Fibroblast of skin of right biceps (primary cell): ENCODE results near the gene UTP4.
A peak's percentile ranks its signal among the peaks of the same experiment; 100 is the strongest.
"Not testable (repeated sequence)": the region's sequence is repeated elsewhere in the genome, so short reads cannot be mapped to it uniquely, and the experiment has no call there.

Experiments
- DNase-seq: peaks from one replicate; pipeline ENCODE4 v3.0.0-alpha.2; 2013

UTP4 gene

DNA sequence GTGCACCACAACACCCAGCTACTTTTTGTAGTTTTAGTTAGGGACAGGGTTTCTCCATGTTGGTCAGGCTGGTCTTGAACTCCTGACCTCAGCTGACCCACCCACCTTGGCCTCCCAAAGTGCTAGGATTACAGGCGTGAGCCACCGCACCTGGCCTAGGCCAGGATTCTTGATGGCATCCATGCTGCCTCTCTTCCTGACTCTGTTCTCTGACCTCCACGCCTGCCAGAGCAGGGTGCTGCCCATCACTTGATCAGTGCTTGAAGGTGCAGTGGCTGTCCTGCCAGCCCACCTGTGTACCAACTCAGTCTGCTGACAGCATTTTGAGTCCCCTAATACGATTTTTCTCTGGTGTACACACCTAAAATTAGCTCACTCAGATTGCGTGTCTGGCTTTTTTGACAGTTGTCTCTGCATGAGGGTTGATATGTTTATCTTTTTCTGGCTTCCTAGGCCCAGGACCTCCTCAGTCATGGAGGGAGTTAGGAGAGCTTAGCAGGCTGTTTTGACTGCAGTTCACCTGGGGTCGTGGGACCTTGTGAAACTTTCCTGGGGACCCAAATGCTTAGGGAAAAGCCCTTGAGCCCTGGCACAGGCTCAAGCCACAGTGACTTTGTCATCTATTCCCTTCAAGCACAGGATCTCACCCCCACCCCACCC lies 21.1 kb upstream of the UTP4 start:
- no peak for DNase-seq

- no peak for DNase-seq
Measured at GRCh38 chr16:69111876-69112230, 20.6 kb upstream of the UTP4 start.

DNA sequence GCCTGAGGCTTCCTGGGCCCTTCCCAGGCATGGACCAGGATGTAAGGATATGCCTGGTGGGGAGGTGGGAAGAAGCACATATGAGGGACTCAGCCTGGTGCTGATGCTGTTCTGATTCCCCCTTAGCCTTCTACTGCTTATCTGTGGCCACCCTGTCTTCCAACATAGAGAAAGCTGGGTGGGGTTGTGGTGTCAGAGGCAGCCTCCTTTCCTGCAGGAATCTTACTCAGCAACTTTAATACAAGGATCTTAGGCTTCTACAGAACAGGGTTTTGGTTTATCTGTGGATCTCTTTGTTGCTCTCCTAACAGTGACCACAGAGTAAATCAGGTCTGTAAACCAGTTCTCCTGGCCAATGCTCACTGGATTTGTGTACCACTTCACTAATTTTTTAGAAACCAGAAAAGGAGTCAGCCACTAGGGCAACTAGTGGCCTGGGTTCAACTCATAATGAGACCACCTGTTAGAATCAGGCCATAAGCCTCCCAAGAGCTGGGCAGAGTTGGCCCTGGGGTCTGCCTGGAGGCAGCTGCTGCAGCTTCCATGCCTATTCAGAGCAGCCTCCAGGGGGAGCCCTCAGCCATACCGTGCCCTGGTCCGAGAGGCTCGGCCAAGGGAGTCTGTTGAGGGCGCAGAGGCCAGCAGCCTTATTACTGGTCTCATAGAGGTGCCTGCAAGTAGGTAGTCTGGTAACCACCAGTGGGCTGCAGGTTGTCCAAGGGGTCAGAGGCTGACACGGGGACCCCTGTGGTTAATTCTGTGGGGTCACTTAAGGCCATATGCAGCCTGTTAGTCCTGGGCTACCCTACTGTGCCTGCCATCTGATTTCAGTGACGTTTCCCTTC lies 19.9 kb upstream of the UTP4 start:
- DNase-seq = peak; percentile 25

DNA sequence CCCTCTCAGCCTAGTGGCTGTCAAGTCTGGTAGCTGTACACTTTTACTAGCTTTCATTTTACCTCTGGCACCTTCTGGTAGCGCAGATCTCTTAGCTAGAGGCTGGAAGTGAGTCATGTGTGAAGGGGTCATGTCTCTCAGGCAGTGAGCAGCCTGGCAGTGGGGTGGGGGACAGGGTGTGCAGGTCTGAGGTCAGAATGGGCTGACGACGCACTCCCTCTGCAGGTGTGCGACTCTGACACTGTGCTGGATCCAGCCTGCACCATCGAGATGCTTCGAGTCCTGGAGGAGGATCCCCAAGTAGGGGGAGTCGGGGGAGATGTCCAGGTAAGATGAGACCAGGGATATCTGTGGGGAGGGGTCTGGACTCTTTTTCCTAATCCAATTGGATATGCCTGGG lies 19.2 kb upstream of the UTP4 start:
- no peak for DNase-seq

GRCh38 chr16:69114346-69114975 lies 18.0 kb upstream of the UTP4 start:
- no peak for DNase-seq

- DNase-seq = no peak
Measured at GRCh38 chr16:69114976-69115355, 17.5 kb upstream of the UTP4 start.

DNA sequence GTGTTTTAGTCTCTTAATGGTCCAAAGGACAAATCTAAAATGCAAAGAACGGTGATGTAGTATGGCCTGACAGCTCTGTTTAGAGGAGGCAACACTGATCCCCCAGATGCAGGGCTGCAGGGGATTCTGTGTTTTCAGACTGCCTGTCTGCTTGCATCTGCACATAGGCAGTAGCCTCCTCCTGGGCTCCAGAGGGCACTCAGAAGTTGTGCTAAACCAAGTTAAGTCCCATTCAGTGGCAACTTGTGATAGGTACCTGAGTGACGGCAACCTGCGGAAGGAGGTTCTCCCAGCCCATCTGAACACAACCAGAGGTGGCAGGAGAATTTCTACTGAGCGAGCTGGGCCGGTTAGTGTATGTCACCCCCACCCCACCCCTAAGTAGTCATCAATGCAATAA lies 17.1 kb upstream of the UTP4 start:
- DNase-seq = no peak

- no peak for DNase-seq
Measured at GRCh38 chr16:69115837-69116236, 16.6 kb upstream of the UTP4 start.

DNA sequence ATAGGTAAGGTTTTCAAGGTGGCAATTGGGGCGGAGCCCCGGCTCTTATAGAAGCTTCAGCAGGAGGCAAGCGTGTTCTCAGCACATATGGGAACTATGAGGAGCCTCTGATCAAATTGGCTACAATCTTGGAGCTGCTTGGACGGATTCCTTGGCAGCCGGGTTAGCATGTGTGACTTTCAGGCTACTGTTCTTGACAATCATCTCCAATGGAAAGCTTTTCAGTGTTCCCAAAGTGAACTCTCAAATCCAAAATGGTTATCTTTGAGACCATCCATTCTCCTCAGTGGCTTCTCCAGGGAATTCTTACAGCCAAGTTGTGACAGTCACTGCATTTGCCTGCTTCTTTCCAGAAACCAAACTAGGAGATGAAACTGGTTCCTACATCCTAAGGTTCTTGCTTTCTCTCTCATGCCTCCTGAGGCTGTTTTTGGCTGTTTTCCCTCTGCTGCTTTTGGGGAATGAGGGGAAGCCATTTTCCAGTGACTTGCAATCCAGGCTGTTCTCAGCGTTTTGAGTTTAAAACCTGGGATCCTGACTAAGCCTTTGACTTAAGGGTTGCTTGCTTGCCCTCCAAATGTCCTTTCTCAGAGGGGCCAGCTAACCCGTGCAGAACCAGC lies 16.1 kb upstream of the UTP4 start:
- no peak for DNase-seq

GRCh38 chr16:69116906-69117305 lies 15.5 kb upstream of the UTP4 start:
- no peak for DNase-seq

DNA sequence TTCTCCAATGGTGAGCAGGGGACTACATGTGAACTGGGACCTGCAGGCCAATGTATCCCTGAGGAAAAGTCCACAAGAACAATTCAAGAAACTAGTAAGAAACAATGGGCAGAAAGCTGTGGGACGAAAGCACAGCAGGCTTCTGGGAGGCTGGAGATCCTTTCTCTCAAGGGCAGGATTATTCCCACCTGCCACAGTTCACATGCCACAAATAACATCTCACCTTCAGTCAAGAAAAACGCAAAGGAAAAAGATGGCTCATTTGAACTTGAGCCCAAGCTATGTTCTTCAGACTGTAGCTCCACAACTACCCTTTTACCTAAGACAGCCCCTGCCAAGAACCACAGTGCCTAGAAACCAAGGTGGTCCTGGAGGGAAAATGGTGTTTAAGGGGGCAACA lies 14.0 kb upstream of the UTP4 start:
- no peak for DNase-seq

DNA sequence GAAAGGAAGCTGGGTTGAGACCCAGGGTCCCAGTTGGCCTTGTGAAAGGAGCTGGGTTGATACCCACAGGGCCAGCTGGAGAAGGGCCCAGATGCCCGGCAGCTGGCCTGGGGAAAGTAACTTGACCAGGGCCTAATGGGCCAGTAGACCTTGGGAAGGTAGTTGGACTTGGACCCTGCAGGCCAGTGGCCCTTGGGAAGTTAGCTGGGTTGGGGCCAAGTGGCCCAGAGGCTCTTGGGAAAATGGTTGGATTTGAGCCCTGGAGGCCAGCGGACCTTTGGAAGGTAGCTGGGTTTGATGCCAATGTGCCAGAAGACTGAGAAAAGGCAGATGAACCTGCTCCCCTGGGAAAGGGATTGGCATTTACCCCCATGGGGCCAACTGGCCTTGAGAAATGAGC lies 13.5 kb upstream of the UTP4 start:
- no peak for DNase-seq

GRCh38 chr16:69119536-69119935 lies 12.9 kb upstream of the UTP4 start:
- DNase-seq = no peak

GRCh38 chr16:69120096-69120664 lies 12.3 kb upstream of the UTP4 start:
- DNase-seq = no peak

DNA sequence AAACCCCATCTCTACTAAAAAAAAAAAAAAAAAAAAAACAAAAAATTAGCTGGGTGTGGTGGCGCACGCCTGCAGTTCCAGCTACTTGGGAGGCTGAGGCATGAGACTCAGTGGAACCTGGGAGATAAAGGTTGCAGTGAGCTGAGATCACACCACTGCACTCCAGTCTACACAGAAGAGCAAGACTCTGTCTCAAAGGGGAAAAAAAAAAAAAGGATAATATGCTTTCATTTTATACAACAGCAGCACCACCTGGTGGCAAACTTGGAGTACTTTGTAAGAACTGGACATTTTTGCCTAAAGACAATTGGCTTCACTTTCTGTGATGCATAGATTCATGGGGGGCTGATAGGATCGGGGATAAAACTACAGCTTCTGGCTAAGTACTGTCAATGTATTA lies 8.5 kb upstream of the UTP4 start:
- DNase-seq = peak; percentile 75

DNA sequence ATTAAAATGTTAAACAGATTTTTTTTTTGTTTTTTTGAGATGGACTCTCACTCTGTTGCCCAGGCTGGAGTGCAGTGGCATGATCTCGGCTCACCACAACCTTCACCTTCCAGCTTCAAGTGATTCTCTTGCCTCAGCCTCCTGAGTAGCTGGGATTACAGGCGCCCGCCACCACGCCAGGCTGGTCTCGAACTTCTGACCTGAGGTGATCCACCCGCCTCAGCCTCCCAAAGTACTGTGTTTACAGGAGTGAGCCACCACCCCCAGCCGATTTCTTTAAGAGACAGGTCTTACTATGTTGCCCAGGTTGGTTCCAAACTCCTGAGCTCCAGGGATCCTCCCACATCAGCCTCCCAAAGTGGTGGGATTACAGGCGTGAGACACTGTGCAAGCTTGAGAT lies 8.0 kb upstream of the UTP4 start:
- not testable (repeated sequence) for DNase-seq

DNA sequence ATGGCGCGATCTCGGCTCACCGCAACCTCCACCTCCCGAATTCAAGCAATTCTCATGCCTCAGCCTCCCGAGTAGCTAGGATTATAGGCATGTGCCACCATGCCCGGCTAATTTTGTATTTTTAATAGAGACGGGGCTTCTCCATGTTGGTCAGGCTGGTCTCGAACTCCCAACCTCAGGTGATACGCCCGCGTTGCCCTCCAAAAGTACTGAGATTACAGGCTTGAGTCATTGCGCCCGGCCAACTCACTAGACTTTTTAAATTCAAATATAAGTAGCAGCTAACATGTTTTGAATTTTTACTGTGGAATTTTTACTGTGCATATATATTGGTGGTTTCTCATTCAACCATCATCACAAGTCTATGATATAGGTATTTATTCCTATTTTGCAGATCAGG lies 7.5 kb upstream of the UTP4 start:
- not testable (repeated sequence) for DNase-seq

- DNase-seq = no peak
Measured at GRCh38 chr16:69126221-69126620, 6.2 kb upstream of the UTP4 start.

DNA sequence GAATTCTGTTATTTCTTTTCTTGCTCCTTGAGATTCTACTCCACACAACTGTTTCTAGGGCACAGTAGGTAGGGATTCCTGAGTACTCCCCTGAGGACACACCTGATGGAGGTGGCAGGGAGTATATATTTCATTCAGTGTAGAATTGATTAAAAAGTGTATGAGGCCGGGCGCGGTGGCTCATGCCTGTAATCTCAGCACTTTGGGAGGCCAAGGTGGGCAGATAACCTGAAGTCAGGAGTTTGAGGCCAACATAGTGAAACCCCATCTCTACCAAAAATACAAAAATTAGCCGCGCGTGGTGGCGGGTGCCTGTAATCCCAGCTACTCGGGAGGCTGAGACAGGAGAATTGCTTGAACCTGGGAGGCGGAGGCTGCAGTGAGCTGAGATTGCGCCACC lies 5.6 kb upstream of the UTP4 start:
- not testable (repeated sequence) for DNase-seq

DNA sequence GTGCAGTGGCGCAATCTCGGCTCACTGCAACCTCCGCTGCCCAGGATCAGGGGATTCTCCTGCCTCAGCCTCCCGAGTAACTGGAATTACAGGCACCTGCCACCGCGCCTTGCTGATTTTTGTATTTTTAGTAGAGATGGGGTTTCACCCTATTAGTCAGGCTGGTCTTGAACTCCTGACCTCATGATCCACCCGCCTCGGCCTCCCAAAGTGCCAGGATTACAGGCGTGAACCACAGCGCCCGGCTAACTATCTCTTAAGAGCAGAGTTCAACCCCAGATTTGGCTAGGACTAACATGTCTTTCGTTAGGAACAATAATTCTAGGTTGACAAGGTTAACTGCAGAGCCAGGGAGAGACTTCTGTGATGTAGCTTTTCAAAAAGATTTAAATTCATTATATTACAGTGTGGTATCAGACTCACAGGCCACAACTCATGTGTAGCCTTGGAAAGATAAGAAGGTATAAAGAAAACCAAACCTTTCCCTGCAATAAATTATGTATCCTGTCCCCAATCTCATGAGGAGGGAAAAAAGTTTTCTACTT lies 4.4 kb upstream of the UTP4 start:
- no peak for DNase-seq

DNA sequence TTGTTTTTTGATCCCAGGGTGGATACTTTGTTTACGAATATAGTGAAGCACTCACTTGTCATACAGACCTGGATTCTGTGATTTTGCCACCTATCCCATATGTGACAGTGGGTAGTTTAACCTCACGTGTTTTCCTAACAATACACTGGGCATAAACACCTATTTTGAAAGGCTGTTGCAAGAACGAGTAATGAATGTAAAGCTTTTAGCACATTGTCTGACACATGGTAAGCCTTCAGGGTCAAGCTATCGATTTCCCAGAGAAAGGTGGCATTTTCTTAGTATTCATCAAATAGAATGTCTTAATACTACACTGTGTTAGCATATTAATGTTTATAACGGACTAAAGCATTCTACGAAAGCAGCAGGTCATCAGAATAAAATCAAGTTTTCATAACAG lies 2.0 kb upstream of the UTP4 start:
- no peak for DNase-seq

- DNase-seq = peak; percentile 52
Measured at GRCh38 chr16:69131167-69131838, 1.1 kb upstream of the UTP4 start.
